HG02642 (cell line): Measurements from ENCODE around the gene MPP4.

Source experiments
- ATAC-seq: cut with Tn5 transposase; IDR thresholded peaks from one replicate; pipeline ENCODE4 v1.9.1; 2021; ENCODE audit warnings: mild to moderate bottlenecking; ENCODE audit not compliant: unreplicated experiment, poor library complexity

Gene MPP4

GRCh38 chr2:201633661-201634249 is 64.7 kb downstream of the MPP4 start:
- no peak for ATAC-seq

DNA sequence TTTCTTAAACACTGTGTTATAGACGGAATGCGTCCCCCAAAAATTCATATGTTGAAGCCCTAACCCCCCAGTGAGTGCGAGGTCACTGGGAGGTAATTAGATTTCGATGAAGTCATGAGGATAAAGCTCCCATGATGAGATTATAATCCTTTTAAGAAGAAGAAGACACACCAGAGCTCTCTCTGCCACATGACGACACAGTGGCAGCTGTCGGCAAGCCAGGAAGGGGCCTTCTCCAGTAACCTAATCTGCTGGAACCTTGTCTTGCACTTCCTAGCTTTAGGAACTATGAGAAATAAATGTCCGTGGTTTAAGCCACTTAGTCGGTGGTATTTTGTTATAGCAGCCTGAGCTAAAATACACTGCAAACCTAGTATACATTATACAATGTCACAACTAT is 67.4 kb downstream of the MPP4 start:
- no peak for ATAC-seq

- ATAC-seq: no peak
These were observed 67.9 kb downstream of the MPP4 start for GRCh38 chr2:201630577-201630976.

GRCh38 chr2:201628545-201628944 is 69.9 kb downstream of the MPP4 start:
- ATAC-seq: no peak

DNA sequence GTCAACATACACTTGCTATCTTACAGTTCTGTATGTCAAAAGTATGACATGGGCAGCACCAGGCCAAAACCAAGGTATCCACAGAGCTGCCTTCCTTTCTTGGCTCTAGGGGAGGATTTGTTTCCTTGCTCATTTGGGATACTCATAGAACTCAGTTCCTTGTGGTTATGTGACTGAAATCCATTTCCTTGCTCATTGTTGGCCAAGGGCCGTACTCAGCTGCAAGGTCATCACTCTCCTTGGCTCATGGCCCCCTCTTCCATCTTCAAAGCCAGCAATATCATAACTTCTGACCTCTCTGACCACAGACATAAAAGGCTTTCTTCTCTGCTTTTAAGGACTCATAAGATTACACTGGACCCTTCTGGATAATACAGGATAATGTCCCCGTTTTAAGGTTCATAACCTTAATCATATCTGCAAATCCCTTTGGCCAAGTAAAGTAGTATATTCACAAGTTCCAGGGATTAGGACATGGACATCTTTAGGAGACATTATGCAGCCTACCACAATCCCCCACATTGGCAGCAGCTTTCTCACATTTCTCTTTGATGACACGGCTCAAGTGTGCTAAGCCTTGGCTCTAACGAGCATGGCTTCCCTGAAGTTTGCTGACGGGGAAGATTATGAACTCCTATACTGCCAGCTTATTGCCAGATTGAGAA is 76.0 kb downstream of the MPP4 start:
- no peak for ATAC-seq

DNA sequence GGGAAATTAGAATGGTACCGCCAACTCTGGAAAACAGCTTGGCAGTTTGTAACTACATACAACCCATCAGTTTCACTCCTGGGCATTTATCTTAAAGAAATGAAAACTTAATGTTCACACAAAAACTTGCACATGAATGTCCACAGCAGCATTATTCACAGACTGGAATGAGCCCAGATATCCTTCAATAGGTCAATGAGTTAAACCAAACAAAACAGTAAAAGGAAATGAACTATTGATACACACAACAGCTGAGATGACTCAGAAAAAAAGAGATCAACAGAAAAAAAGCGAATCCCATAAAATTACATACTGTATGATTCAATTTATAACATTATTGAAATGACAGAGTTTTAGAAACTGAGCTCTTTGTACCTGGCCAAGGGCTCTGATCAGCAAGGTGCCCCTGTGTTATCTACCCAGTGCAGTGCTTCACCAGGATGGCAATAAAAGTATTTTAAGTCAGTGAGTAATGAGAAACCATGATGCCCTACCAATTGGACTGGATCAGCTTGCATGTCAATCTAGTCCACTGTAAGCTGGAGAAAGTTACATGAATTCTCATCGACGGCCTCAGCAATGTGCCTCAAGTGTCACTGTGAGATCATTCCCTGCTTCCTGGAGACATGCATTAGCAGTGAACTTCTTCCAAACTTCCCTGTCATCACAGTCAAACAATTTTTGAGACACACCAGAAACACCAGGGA is 77.0 kb downstream of the MPP4 start:
- no peak for ATAC-seq

DNA sequence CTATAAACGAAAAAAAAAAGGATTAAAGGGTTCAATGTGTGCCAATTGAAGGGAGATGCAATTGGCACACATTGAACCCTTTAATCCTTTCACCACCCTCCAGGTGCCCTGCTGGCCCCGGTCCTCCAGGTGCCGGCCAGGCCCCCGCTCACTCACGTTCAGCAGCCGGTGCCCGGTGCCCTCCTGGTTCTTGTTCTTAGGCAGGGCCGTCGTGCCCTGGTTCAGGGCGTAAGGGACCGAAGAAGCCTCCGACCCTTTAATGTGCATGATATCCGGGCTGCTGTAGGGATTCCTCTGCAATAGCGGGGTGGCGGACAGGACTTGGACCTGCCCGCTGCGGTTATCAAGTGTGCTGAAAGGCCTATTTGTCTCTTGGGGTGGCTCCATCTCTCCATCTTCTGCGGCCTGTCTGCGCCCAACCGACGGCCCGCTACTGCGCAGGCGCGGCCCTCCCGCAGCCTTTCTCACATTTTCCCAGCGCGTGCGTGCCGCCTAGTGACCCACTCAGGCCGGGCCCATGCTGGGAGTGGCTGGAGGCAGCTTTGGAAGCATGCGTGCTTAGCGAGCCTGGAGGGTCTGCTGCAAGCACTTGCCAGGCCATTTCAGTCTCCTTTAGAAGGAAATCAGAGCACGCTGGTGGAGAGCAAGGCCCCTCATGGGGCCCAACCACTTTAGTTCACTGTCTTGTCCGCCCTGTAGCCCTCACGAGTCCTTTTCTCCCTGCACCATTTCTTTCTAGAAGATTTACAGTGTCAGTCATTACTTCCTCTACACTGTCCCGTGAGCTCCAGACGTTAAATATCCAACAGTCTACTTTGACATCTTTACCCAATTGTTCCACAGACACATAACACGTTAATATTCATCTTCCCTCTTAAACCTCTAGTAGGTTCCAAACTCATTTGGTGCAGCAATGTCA is 79.4 kb downstream of the MPP4 start:
- ATAC-seq: no peak

GRCh38 chr2:201608021-201608420 is 90.4 kb downstream of the MPP4 start:
- no peak for ATAC-seq

DNA sequence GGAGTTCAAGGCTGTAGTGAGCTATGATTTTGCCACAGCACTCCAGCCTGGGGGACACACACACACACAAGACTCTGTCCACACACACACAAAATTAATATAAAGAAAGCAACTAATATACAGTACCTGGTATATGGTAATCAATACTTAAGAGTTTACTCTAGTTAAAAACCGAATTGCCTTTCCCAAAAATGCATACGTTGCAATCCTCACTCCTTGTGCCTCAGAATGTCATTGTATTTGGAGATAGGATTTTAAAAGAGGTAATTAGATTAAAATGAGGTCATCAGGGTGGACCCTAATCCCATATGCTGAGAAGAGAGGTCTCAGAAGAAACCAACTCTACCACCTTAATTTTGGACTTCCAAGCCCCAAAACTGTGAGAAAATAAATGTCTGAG is 90.9 kb downstream of the MPP4 start:
- no peak for ATAC-seq

DNA sequence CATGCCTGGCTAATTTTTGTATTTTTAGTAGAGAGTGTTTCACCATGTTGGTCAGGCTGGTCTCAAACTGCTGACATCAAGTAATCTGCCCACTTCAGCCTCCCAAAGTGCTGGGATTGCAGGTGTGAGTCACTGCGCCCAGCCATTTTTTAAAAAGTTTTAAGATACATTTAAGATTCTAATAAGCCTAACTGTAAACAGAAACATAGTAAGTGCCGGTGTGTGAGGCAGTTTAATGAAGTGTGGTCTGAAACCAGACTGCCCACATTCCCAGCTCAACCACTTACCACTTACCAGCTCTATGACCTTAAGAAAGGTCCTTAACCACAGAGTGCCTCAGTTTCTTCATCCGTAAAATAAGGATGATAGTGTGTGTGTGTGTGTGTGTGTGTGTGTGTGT is 97.5 kb downstream of the MPP4 start:
- no peak for ATAC-seq

GRCh38 chr2:201597397-201597796 is 101.0 kb downstream of the MPP4 start:
- no peak for ATAC-seq
